Stimulated activated memory B cell treated with anti-CD40 and anti-IgM and Interleukin-4, amounts not matched to agents 10 μg/mL and 1 μg/mL and 100 μg/mL, for 72 hours (primary cell): ENCODE results near the gene CRADD.

Experiments
- ATAC-seq: fragments of 150-1000 bp; cut with Tn5 transposase; 2 replicates; pipeline ENCODE4 v1.10.0; 2021
- H3K27ac Mint-ChIP-seq: one replicate; pipeline ENCODE4 v1.8.0; 2022; ENCODE audit warnings: mild to moderate bottlenecking, mixed read lengths
- H3K27me3 Mint-ChIP-seq: one replicate; pipeline ENCODE4 v1.8.0; 2022; ENCODE audit warnings: mixed read lengths
- H3K36me3 Mint-ChIP-seq: one replicate; pipeline ENCODE4 v1.8.0; 2022; ENCODE audit warnings: mixed read lengths
- H3K4me1 Mint-ChIP-seq: one replicate; pipeline ENCODE4 v1.8.0; 2022; ENCODE audit warnings: mixed read lengths
- H3K4me3 Mint-ChIP-seq: one replicate; pipeline ENCODE4 v1.8.0; 2022; ENCODE audit warnings: mild to moderate bottlenecking, moderate library complexity, mixed read lengths
- H3K9me3 Mint-ChIP-seq: one replicate; pipeline ENCODE4 v1.8.0; 2022; ENCODE audit warnings: mixed read lengths

The CRADD gene

GRCh38 chr12:93683410-93683809 lies 6.2 kb downstream of the CRADD start:
- H3K4me1 Mint-ChIP-seq = peaks cover 24% of the 10 kb centered on the region
- H3K27me3 Mint-ChIP-seq = no peaks in the 10 kb centered on the region
- H3K9me3 Mint-ChIP-seq = no peaks in the 10 kb centered on the region
- no peak overlapping the region for H3K27ac Mint-ChIP-seq
- no peak for ATAC-seq
- H3K36me3 Mint-ChIP-seq = peaks cover 31% of the 10 kb centered on the region
- no peak overlapping the region for H3K4me3 Mint-ChIP-seq

GRCh38 chr12:93684716-93685115 lies 7.5 kb downstream of the CRADD start:
- Mint-ChIP-seq H3K9me3 (no peaks in the 10 kb centered on the region), H3K27me3 (no peaks in the 10 kb centered on the region), H3K27ac (no peak overlapping the region), H3K4me1 (peaks cover 12% of the 10 kb centered on the region), H3K36me3 (peaks cover 33% of the 10 kb centered on the region), H3K4me3 (no peak overlapping the region)
- ATAC-seq = no peak

GRCh38 chr12:93686572-93687356 lies 9.6 kb downstream of the CRADD start:
- H3K27ac Mint-ChIP-seq = no peak overlapping the region
- no peak for ATAC-seq
- H3K4me1 Mint-ChIP-seq = peaks cover 8% of the 10 kb centered on the region

GRCh38 chr12:93689076-93689834 lies 12.1 kb downstream of the CRADD start:
- Mint-ChIP-seq H3K4me1 (peaks cover 13% of the 10 kb centered on the region), H3K36me3 (peaks cover 44% of the 10 kb centered on the region), H3K27ac (no peak overlapping the region), H3K4me3 (no peak overlapping the region), H3K27me3 (no peaks in the 10 kb centered on the region), H3K9me3 (peaks cover 11% of the 10 kb centered on the region)
- ATAC-seq = no peak

More at GRCh38 chr12:93686572-93687356, 9.6 kb downstream of the CRADD start:
- no peaks in the 10 kb centered on the region for H3K9me3 Mint-ChIP-seq
- H3K4me3 Mint-ChIP-seq = no peak overlapping the region
- no peaks in the 10 kb centered on the region for H3K27me3 Mint-ChIP-seq
- H3K36me3 Mint-ChIP-seq = peaks cover 38% of the 10 kb centered on the region

- no peak for ATAC-seq
- no peak overlapping the region for H3K4me3 Mint-ChIP-seq
- no peak overlapping the region for H3K27ac Mint-ChIP-seq
- peaks cover 11% of the 10 kb centered on the region for H3K9me3 Mint-ChIP-seq
- no peaks in the 10 kb centered on the region for H3K27me3 Mint-ChIP-seq
- peaks cover 19% of the 10 kb centered on the region for H3K36me3 Mint-ChIP-seq
- peaks cover 23% of the 10 kb centered on the region for H3K4me1 Mint-ChIP-seq
Measured at GRCh38 chr12:93696462-93696861, 19.3 kb downstream of the CRADD start.

- ATAC-seq = no peak
Measured at GRCh38 chr12:93698307-93699092, 21.3 kb downstream of the CRADD start.

GRCh38 chr12:93699271-93700145 lies 22.3 kb downstream of the CRADD start:
- H3K4me1 Mint-ChIP-seq = peaks cover 35% of the 10 kb centered on the region
- H3K27ac Mint-ChIP-seq = no peak overlapping the region
- H3K27me3 Mint-ChIP-seq = no peaks in the 10 kb centered on the region
- peaks cover 9% of the 10 kb centered on the region for H3K36me3 Mint-ChIP-seq
- H3K9me3 Mint-ChIP-seq = no peaks in the 10 kb centered on the region
- no peak for ATAC-seq
- no peak overlapping the region for H3K4me3 Mint-ChIP-seq

More at GRCh38 chr12:93698307-93699092, 21.3 kb downstream of the CRADD start:
- H3K36me3 Mint-ChIP-seq = peaks cover 5% of the 10 kb centered on the region
- H3K4me1 Mint-ChIP-seq = peaks cover 29% of the 10 kb centered on the region
- H3K9me3 Mint-ChIP-seq = no peaks in the 10 kb centered on the region
- no peak overlapping the region for H3K4me3 Mint-ChIP-seq
- no peaks in the 10 kb centered on the region for H3K27me3 Mint-ChIP-seq
- H3K27ac Mint-ChIP-seq = no peak overlapping the region

GRCh38 chr12:93702707-93703315 lies 25.6 kb downstream of the CRADD start:
- ATAC-seq = no peak
- Mint-ChIP-seq H3K27ac (no peak overlapping the region), H3K4me1 (peaks cover 38% of the 10 kb centered on the region), H3K36me3 (peaks cover 14% of the 10 kb centered on the region), H3K4me3 (peak overlapping the region; percentile 7), H3K9me3 (no peaks in the 10 kb centered on the region), H3K27me3 (no peaks in the 10 kb centered on the region)

- Mint-ChIP-seq H3K4me1 (peaks cover 32% of the 10 kb centered on the region), H3K4me3 (no peak overlapping the region), H3K9me3 (peaks cover 4% of the 10 kb centered on the region), H3K36me3 (peaks cover 24% of the 10 kb centered on the region), H3K27ac (no peak overlapping the region), H3K27me3 (no peaks in the 10 kb centered on the region)
- ATAC-seq = no peak
Measured at GRCh38 chr12:93704122-93704521, 26.9 kb downstream of the CRADD start.

GRCh38 chr12:93704625-93705024 lies 27.4 kb downstream of the CRADD start:
- Mint-ChIP-seq H3K36me3 (peaks cover 24% of the 10 kb centered on the region), H3K4me3 (no peak overlapping the region), H3K27ac (no peak overlapping the region), H3K9me3 (peaks cover 7% of the 10 kb centered on the region), H3K4me1 (peaks cover 28% of the 10 kb centered on the region), H3K27me3 (no peaks in the 10 kb centered on the region)
- no peak for ATAC-seq

- ATAC-seq = no peak
- Mint-ChIP-seq H3K4me3 (no peak overlapping the region), H3K27me3 (no peaks in the 10 kb centered on the region), H3K4me1 (peaks cover 23% of the 10 kb centered on the region), H3K9me3 (peaks cover 7% of the 10 kb centered on the region), H3K36me3 (peaks cover 20% of the 10 kb centered on the region), H3K27ac (no peak overlapping the region)
Measured at GRCh38 chr12:93705237-93705636, 28.1 kb downstream of the CRADD start.

GRCh38 chr12:93706387-93706786 lies 29.2 kb downstream of the CRADD start:
- peaks cover 20% of the 10 kb centered on the region for H3K36me3 Mint-ChIP-seq
- H3K4me1 Mint-ChIP-seq = peaks cover 23% of the 10 kb centered on the region
- ATAC-seq = no peak
- H3K27me3 Mint-ChIP-seq = no peaks in the 10 kb centered on the region
- H3K4me3 Mint-ChIP-seq = no peak overlapping the region
- H3K27ac Mint-ChIP-seq = no peak overlapping the region
- peaks cover 7% of the 10 kb centered on the region for H3K9me3 Mint-ChIP-seq

- Mint-ChIP-seq H3K27ac (no peak overlapping the region), H3K4me3 (no peak overlapping the region), H3K36me3 (peaks cover 20% of the 10 kb centered on the region), H3K27me3 (no peaks in the 10 kb centered on the region), H3K9me3 (peaks cover 7% of the 10 kb centered on the region), H3K4me1 (peaks cover 21% of the 10 kb centered on the region)
- no peak for ATAC-seq
Measured at GRCh38 chr12:93706824-93707223, 29.6 kb downstream of the CRADD start.

GRCh38 chr12:93707836-93708235 lies 30.7 kb downstream of the CRADD start:
- ATAC-seq = no peak
- H3K9me3 Mint-ChIP-seq = peaks cover 7% of the 10 kb centered on the region
- H3K27me3 Mint-ChIP-seq = no peaks in the 10 kb centered on the region
- H3K27ac Mint-ChIP-seq = no peak overlapping the region
- H3K4me3 Mint-ChIP-seq = no peak overlapping the region
- H3K36me3 Mint-ChIP-seq = peaks cover 20% of the 10 kb centered on the region
- H3K4me1 Mint-ChIP-seq = peaks cover 11% of the 10 kb centered on the region
